ENCODE data around the gene FCSK. TPM values are rescaled to one million over a fixed set of nuclear protein-coding genes. Genes with fewer than 3 reads are reported as not detected.

The FCSK gene
- total and polyA plus RNA-seq, 2 of the 8 experiments (the other 6 are each of a cell fraction or from before 2014, with no cell fraction given): 4.6 to 5.1 TPM

DNA sequence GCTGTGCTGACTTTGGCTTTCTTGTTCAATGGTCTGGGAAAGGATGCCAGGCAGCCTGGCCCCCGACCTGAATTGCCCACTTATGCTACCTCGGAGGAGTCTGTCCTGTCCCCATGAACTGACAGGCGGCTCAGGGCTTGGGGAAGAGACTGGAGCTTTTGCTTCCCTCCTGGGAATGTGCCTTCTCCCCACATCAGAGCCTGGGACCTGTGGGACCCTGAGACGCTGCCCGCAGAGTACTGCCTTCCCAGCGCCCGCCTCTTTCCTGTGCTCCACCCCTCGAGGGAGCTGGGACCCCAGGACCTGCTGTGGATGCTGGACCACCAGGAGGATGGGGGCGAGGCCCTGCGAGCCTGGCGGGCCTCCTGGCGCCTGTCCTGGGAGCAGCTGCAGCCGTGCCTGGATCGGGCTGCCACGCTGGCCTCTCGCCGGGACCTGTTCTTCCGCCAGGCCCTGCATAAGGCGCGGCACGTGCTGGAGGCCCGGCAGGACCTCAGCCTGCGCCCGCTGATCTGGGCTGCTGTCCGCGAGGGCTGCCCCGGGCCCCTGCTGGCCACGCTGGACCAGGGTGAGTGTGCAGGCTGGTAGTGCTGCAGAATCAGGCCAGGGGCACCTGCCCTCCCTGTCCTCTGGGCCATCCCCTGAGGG is 18.5 kb downstream of the FCSK start:
- H4K8ac ChIP-seq (ENCODE audit: extremely low read depth, insufficient read depth, low read length): peak overlapping the region; percentile 31; the same call in 1 of the 2 replicates
- H3K18ac ChIP-seq (ENCODE audit: extremely low read depth, low read length): no peak overlapping the region
- no peaks in the 10 kb centered on the region for H3K79me1 ChIP-seq (ENCODE audit: low read depth, low read length)
- no peaks in the 10 kb centered on the region for H3K23me2 ChIP-seq (ENCODE audit: low read depth, low read length)
- no peak for TF ChIP-seq CBX5 (IDR thresholded peaks at IDR 0.05; ENCODE audit: low read depth, low read length)
- no peak overlapping the region for H3K27ac ChIP-seq (ENCODE audit: low read depth, low read length)
- no peak overlapping the region for H2BK120ac ChIP-seq (replicated peaks; ENCODE audit: low read depth, low read length)
- ChIA-PET CTCF (ENCODE audit: partially characterized antibody) (interaction anchor here (0.8 to 13.6 kb wide), 14 partner anchors 12 to 136 kb away, joined by 3 to 180 read pairs (median 5); no protein-coding TSS in a partner anchor), POLR2A (ENCODE audit: partially characterized antibody) (interaction anchor here (0.6 to 4.2 kb wide), 7 partner anchors 7 to 96 kb away, joined by 3 to 36 read pairs (median 4); partner anchors contain the start of genes COG4 and SF3B3)
- H4K91ac ChIP-seq (replicated peaks; ENCODE audit: insufficient read length, low read length): no peak overlapping the region
- H4K20me1 ChIP-seq (replicated peaks in 1 of 2; ENCODE audit: control insufficient read depth in 1 of 2, insufficient read depth in 2 of 2, low read length in 2 of 2): peaks cover 0 to 2% of the 10 kb centered on the region in 2 experiments
- no peak overlapping the region for H3K4me2 ChIP-seq (ENCODE audit: insufficient read depth in 1 of 2, low read depth in 2 of 2, low read length in 2 of 2)
- no peak overlapping the region for H2BK15ac ChIP-seq (ENCODE audit: low read length)
- no peak overlapping the region for H3K23ac ChIP-seq (ENCODE audit: insufficient read length)
- H3K56ac ChIP-seq (replicated peaks; ENCODE audit: insufficient read length, low read depth, low read length): no peak overlapping the region
- no peaks in the 10 kb centered on the region; a peak in 1 of 7 replicates for H3K4me1 ChIP-seq (replicated peaks in 1 of 4; ENCODE audit: control insufficient read depth in 3 of 4, insufficient read depth in 4 of 4, low read length in 3 of 4)
- no peak overlapping the region for H3K4me3 ChIP-seq (ENCODE audit: extremely low read depth in 1 of 4, insufficient read depth in 2 of 4, low read depth in 3 of 4, low read length in 4 of 4)
- DNase-seq (ENCODE audit: low read depth in 1 of 2, low spot score in 2 of 2) (no peak), FAIRE-seq (no peak)
- no peak overlapping the region for H3K14ac ChIP-seq (ENCODE audit: insufficient read length)
- H3K79me2 ChIP-seq (ENCODE audit: control insufficient read depth in 1 of 2, insufficient read depth in 2 of 2, low read length in 2 of 2): no peaks in the 10 kb centered on the region
- no peak overlapping the region for H2AFZ ChIP-seq (ENCODE audit: low read length)
- H2BK20ac ChIP-seq (ENCODE audit: low read length): no peak overlapping the region
- H2BK12ac ChIP-seq (ENCODE audit: low read depth, low read length): no peak overlapping the region
- H2AK5ac ChIP-seq (ENCODE audit: low read depth, low read length): no peak overlapping the region
- no peak overlapping the region for H3K4ac ChIP-seq (replicated peaks; ENCODE audit: insufficient read length, low read depth, low read length)
- H3K9me3 ChIP-seq (ENCODE audit: insufficient read depth in 2 of 2, low read depth in 1 of 2, low read length in 1 of 2): no peaks in the 10 kb centered on the region
- no peaks in the 10 kb centered on the region for H3K36me3 ChIP-seq (ENCODE audit: control insufficient read depth in 2 of 4, insufficient read depth in 4 of 4, low read length in 3 of 4)
- 92% methylated on average over 26 of the region's 28 CpGs; no CpG with 5 or more reads in 1 of the 2 experiments for WGBS, 2 experiments (ENCODE audit: extremely low coverage in 1 of 2, insufficient coverage in 1 of 2, insufficient read length in 1 of 2, insufficient replicate concordance in 2 of 2, low coverage in 1 of 2, low lambda C conversion rate in 2 of 2, missing lambda C conversion rate in 1 of 2)
- no peak overlapping the region for H2BK5ac ChIP-seq (ENCODE audit: low read depth, low read length)
- H3K9ac ChIP-seq (replicated peaks in 1 of 4; ENCODE audit: extremely low read depth in 1 of 4, low read depth in 3 of 4, low read length in 3 of 4): no peak overlapping the region
- no peak overlapping the region for H4K5ac ChIP-seq (ENCODE audit: insufficient read length, low read depth, low read length)
- H3K27me3 ChIP-seq (replicated peaks in 1 of 4; ENCODE audit: control insufficient read depth in 3 of 4, extremely low read depth in 1 of 4, insufficient read depth in 3 of 4, low read length in 3 of 4): no peaks in the 10 kb centered on the region
